GM18507 (cell line): ENCODE measurements around the gene NDUFAF3.
A peak's percentile ranks its signal among the peaks of the same experiment; 100 is the strongest.
"Not testable (repeated sequence)": the region's sequence is repeated elsewhere in the genome, so short reads cannot be mapped to it uniquely, and the experiment has no call there.

ENCODE experiments used
- DNase-seq: peaks from one replicate; pipeline ENCODE4 v3.0.0; 2011; ENCODE audit warnings: low read depth; ENCODE audit not compliant: insufficient read length; ENCODE audit errors: extremely low spot score
- FAIRE-seq: peaks from 2 replicates; lab custom pipeline; 2011; peaks lifted over from hg19 to GRCh38; lab: Jason Lieb, UNC

Gene NDUFAF3

GRCh38 chr3:48997714-48998637 lies 23.9 kb upstream of the NDUFAF3 start:
- no peak for FAIRE-seq
- DNase-seq = no peak

GRCh38 chr3:48999085-48999858 lies 22.6 kb upstream of the NDUFAF3 start:
- DNase-seq = no peak
- no peak for FAIRE-seq

- DNase-seq (no peak), FAIRE-seq (no peak)
Observed at GRCh38 chr3:49001155-49001554, 20.8 kb upstream of the NDUFAF3 start.

- no peak for FAIRE-seq
- DNase-seq = no peak
Observed at GRCh38 chr3:49004352-49005302, 17.3 kb upstream of the NDUFAF3 start.

- FAIRE-seq = no peak
Observed at GRCh38 chr3:49005303-49005680, 16.6 kb upstream of the NDUFAF3 start.

GRCh38 chr3:49005998-49006397 lies 15.9 kb upstream of the NDUFAF3 start:
- no peak for FAIRE-seq
- DNase-seq = no peak

More at GRCh38 chr3:49005303-49005680, 16.6 kb upstream of the NDUFAF3 start:
- no peak for DNase-seq

- DNase-seq (no peak), FAIRE-seq (no peak)
Observed at GRCh38 chr3:49006408-49007067, 15.4 kb upstream of the NDUFAF3 start.

GRCh38 chr3:49007068-49007770 lies 14.7 kb upstream of the NDUFAF3 start, which contains the start of gene WDR6:
Gene WDR6 (plus strand): TSS chr3:49007391. CDS start chr3:49007432, 41 bp downstream.
- peak; percentile 100 for FAIRE-seq
- peak; percentile 96 for DNase-seq

- DNase-seq (peak; percentile 77), FAIRE-seq (peak; percentile 87)
Observed at GRCh38 chr3:49007771-49008528, 14.0 kb upstream of the NDUFAF3 start.

- FAIRE-seq, DNase-seq: not testable (repeated sequence)
Observed at GRCh38 chr3:49008627-49009026, 13.3 kb upstream of the NDUFAF3 start.

GRCh38 chr3:49009396-49009795 lies 12.5 kb upstream of the NDUFAF3 start:
- FAIRE-seq (no peak), DNase-seq (no peak)

GRCh38 chr3:49012441-49013017 lies 9.4 kb upstream of the NDUFAF3 start:
- DNase-seq (no peak), FAIRE-seq (no peak)

- no peak for DNase-seq
- FAIRE-seq = no peak
Observed at GRCh38 chr3:49013113-49013737, 8.7 kb upstream of the NDUFAF3 start.

GRCh38 chr3:49013738-49014660 lies 7.9 kb upstream of the NDUFAF3 start:
- FAIRE-seq (peak; percentile 53), DNase-seq (no peak)

- no peak for FAIRE-seq
- no peak for DNase-seq
Observed at GRCh38 chr3:49015072-49015471, 6.8 kb upstream of the NDUFAF3 start.

GRCh38 chr3:49015765-49016164 lies 6.2 kb upstream of the NDUFAF3 start:
- DNase-seq (no peak), FAIRE-seq (no peak)
